ENCODE data around the gene CFAP54.

CFAP54 gene

GRCh38 chr12:96831346-96831745 lies 342.0 kb downstream of the CFAP54 start:
- DNase-seq: no peak

- DNase-seq: no peak
Measured at GRCh38 chr12:96846293-96846692, 356.9 kb downstream of the CFAP54 start.

- no peak for DNase-seq
Measured at GRCh38 chr12:96850676-96851075, 361.3 kb downstream of the CFAP54 start.

GRCh38 chr12:96858162-96858561 lies 368.8 kb downstream of the CFAP54 start:
- no peak for DNase-seq

- no peak for DNase-seq
Measured at GRCh38 chr12:96861656-96862055, 372.3 kb downstream of the CFAP54 start.

- no peak for DNase-seq
Measured at GRCh38 chr12:96862326-96862725, 372.9 kb downstream of the CFAP54 start.

- no peak for DNase-seq
Measured at GRCh38 chr12:96864335-96864734, 375.0 kb downstream of the CFAP54 start.

GRCh38 chr12:96866801-96867590 lies 377.6 kb downstream of the CFAP54 start:
- no peak for DNase-seq

GRCh38 chr12:96870946-96871345 lies 381.6 kb downstream of the CFAP54 start:
- DNase-seq: no peak

- DNase-seq: no peak
Measured at GRCh38 chr12:96872961-96873360, 383.6 kb downstream of the CFAP54 start.

GRCh38 chr12:96874211-96874610 lies 384.8 kb downstream of the CFAP54 start:
- DNase-seq: no peak

GRCh38 chr12:96876966-96877365 lies 387.6 kb downstream of the CFAP54 start:
- DNase-seq: no peak

- no peak for DNase-seq
Measured at GRCh38 chr12:96878704-96879103, 389.3 kb downstream of the CFAP54 start.

- DNase-seq: no peak
Measured at GRCh38 chr12:96879301-96879700, 389.9 kb downstream of the CFAP54 start.

GRCh38 chr12:96880220-96880619 lies 390.8 kb downstream of the CFAP54 start:
- no peak for DNase-seq

- no peak for DNase-seq
Measured at GRCh38 chr12:96881608-96882007, 392.2 kb downstream of the CFAP54 start.

- DNase-seq: no peak
Measured at GRCh38 chr12:96882862-96883261, 393.5 kb downstream of the CFAP54 start.

- no peak for DNase-seq
Measured at GRCh38 chr12:96883571-96883970, 394.2 kb downstream of the CFAP54 start.

- DNase-seq: no peak
Measured at GRCh38 chr12:96886998-96887677, 397.8 kb downstream of the CFAP54 start.

GRCh38 chr12:96889273-96889933 lies 400.0 kb downstream of the CFAP54 start:
- DNase-seq: no peak

- DNase-seq: no peak
Measured at GRCh38 chr12:96890331-96890730, 401.0 kb downstream of the CFAP54 start.

GRCh38 chr12:96892104-96892503 lies 402.7 kb downstream of the CFAP54 start:
- no peak for DNase-seq

GRCh38 chr12:96897421-96897820 lies 408.0 kb downstream of the CFAP54 start:
- no peak for DNase-seq

- DNase-seq: no peak
Measured at GRCh38 chr12:96901175-96901574, 411.8 kb downstream of the CFAP54 start.

All from activated CD4-positive, alpha-beta T cell treated with anti-CD3 and anti-CD28 coated beads for 48 hours (primary cell).